Fibroblast of mammary gland (primary cell): ENCODE measurements around the gene TACO1.

ENCODE experiments used
- DNase-seq: peaks from one replicate; pipeline ENCODE4 v3.0.0-alpha.2; 2010; ENCODE audit warnings: low read depth
- H3K4me3 ChIP-seq: 2 replicates; pipeline ENCODE4 v1.5.1; 2011; ENCODE audit warnings: low read depth, mild to moderate bottlenecking, low read length, moderate library complexity; ENCODE audit not compliant: control insufficient read depth
- CTCF ChIP-seq: conservative IDR thresholded peaks from 2 replicates; pipeline ENCODE4 v1.5.1; 2011; ENCODE audit warnings: low read depth, low read length, inconsistent platforms; ENCODE audit not compliant: control insufficient read depth, insufficient read depth

Gene TACO1

GRCh38 chr17:63610854-63611253 is 10.2 kb downstream of the TACO1 start:
- H3K4me3 ChIP-seq = no peak overlapping the region
- no peak for DNase-seq
- no peak for TF ChIP-seq CTCF

GRCh38 chr17:63611354-63611753 is 10.7 kb downstream of the TACO1 start:
- H3K4me3 ChIP-seq = no peak overlapping the region
- DNase-seq = no peak
- TF ChIP-seq CTCF = no peak

- H3K4me3 ChIP-seq = no peak overlapping the region
- no peak for DNase-seq
Measured at GRCh38 chr17:63613663-63614062, 13.0 kb downstream of the TACO1 start.

GRCh38 chr17:63621229-63621683 is 20.6 kb downstream of the TACO1 start:
- no peak for DNase-seq
- no peak for TF ChIP-seq CTCF
- H3K4me3 ChIP-seq = peak overlapping the region; percentile 71

More at GRCh38 chr17:63613663-63614062, 13.0 kb downstream of the TACO1 start:
- no peak for TF ChIP-seq CTCF

GRCh38 chr17:63621684-63622573 is 21.2 kb downstream of the TACO1 start, which contains the start of gene MAP3K3:
Gene MAP3K3 (plus strand): TSS chr17:63622417. CDS start chr17:63622760, 343 bp downstream.
- peak within 1 kb of the TSS; percentile 71 for H3K4me3 ChIP-seq
- peak; percentile 100 for DNase-seq

GRCh38 chr17:63622574-63623390 is 22.1 kb downstream of the TACO1 start:
- peak overlapping the region; percentile 70 for H3K4me3 ChIP-seq
- peak; percentile 54 for DNase-seq
- TF ChIP-seq CTCF = no peak

More at GRCh38 chr17:63621684-63622573, 21.2 kb downstream of the TACO1 start, which contains the start of gene MAP3K3:
- TF ChIP-seq CTCF = no peak
